Nephron (organoid): ENCODE measurements around the gene TACC2.

Source experiments
- H3K27ac Mint-ChIP-seq, 3 experiments: 2 replicates each; pipeline ENCODE4 v1.8.0; 2020; ENCODE audit warnings: mixed read lengths in 3 of 3, mild to moderate bottlenecking in 2 of 3, moderate library complexity in 1 of 3
- H3K27me3 Mint-ChIP-seq: 2 replicates; pipeline ENCODE4 v1.8.0; 2021; ENCODE audit warnings: low read depth, mild to moderate bottlenecking, moderate library complexity, mixed read lengths
- H3K36me3 Mint-ChIP-seq: 2 replicates; pipeline ENCODE4 v1.8.0; 2020; ENCODE audit warnings: low read depth, mixed read lengths
- H3K4me1 Mint-ChIP-seq: 2 replicates; pipeline ENCODE4 v1.8.0; 2020; ENCODE audit warnings: mixed read lengths
- H3K4me3 Mint-ChIP-seq, 3 experiments: 2 replicates each; pipeline ENCODE4 v1.8.0; 2020; ENCODE audit warnings: mild to moderate bottlenecking in 3 of 3, mixed read lengths in 3 of 3, moderate library complexity in 2 of 3
- H3K9me3 Mint-ChIP-seq: 2 replicates; pipeline ENCODE4 v1.8.0; 2020; ENCODE audit warnings: mixed read lengths
- CTCF ChIP-seq, 3 experiments: fragments of 200-600 bp; sonication (generic); IDR thresholded peaks; one replicate each; pipeline ENCODE4 v1.5.0; 2021; ENCODE audit warnings: antibody characterized with exemption in 3 of 3; ENCODE audit not compliant: unreplicated experiment in 3 of 3

TACC2 gene

GRCh38 chr10:122206471-122207065 is 217.6 kb downstream of the TACC2 start:
- Mint-ChIP-seq H3K4me3 (no peak overlapping the region), H3K4me1 (peaks cover 9% of the 10 kb centered on the region), H3K9me3 (no peaks in the 10 kb centered on the region), H3K36me3 (peaks cover 35% of the 10 kb centered on the region), H3K27ac (no peak overlapping the region), H3K27me3 (peaks cover 4% of the 10 kb centered on the region)
- TF ChIP-seq CTCF (IDR thresholded peaks at IDR 0.05; ENCODE audit: unreplicated experiment in 3 of 3): no peak

GRCh38 chr10:122207163-122207562 is 218.2 kb downstream of the TACC2 start:
- Mint-ChIP-seq H3K9me3 (no peaks in the 10 kb centered on the region), H3K4me3 (no peak overlapping the region), H3K36me3 (peaks cover 38% of the 10 kb centered on the region), H3K27me3 (peaks cover 4% of the 10 kb centered on the region), H3K27ac (peak overlapping the region in 1 of 3 experiments; percentile 73), H3K4me1 (peaks cover 9% of the 10 kb centered on the region)
- no peak for TF ChIP-seq CTCF (IDR thresholded peaks at IDR 0.05; ENCODE audit: unreplicated experiment in 3 of 3)

GRCh38 chr10:122207596-122207995 is 218.6 kb downstream of the TACC2 start:
- peaks cover 9% of the 10 kb centered on the region for H3K4me1 Mint-ChIP-seq
- no peak for TF ChIP-seq CTCF (IDR thresholded peaks at IDR 0.05; ENCODE audit: unreplicated experiment in 3 of 3)
- peaks cover 4% of the 10 kb centered on the region for H3K27me3 Mint-ChIP-seq
- H3K4me3 Mint-ChIP-seq: no peak overlapping the region
- peak overlapping the region; percentile 46 to 79 (median 73) for H3K27ac Mint-ChIP-seq
- peaks cover 42% of the 10 kb centered on the region for H3K36me3 Mint-ChIP-seq
- H3K9me3 Mint-ChIP-seq: no peaks in the 10 kb centered on the region

GRCh38 chr10:122208571-122209430 is 219.8 kb downstream of the TACC2 start:
- H3K27me3 Mint-ChIP-seq: peaks cover 4% of the 10 kb centered on the region
- no peak overlapping the region for H3K27ac Mint-ChIP-seq
- no peak for TF ChIP-seq CTCF (IDR thresholded peaks at IDR 0.05; ENCODE audit: unreplicated experiment in 3 of 3)
- H3K4me1 Mint-ChIP-seq: peaks cover 16% of the 10 kb centered on the region
- H3K4me3 Mint-ChIP-seq: no peak overlapping the region
- H3K9me3 Mint-ChIP-seq: no peaks in the 10 kb centered on the region
- peaks cover 48% of the 10 kb centered on the region for H3K36me3 Mint-ChIP-seq

DNA sequence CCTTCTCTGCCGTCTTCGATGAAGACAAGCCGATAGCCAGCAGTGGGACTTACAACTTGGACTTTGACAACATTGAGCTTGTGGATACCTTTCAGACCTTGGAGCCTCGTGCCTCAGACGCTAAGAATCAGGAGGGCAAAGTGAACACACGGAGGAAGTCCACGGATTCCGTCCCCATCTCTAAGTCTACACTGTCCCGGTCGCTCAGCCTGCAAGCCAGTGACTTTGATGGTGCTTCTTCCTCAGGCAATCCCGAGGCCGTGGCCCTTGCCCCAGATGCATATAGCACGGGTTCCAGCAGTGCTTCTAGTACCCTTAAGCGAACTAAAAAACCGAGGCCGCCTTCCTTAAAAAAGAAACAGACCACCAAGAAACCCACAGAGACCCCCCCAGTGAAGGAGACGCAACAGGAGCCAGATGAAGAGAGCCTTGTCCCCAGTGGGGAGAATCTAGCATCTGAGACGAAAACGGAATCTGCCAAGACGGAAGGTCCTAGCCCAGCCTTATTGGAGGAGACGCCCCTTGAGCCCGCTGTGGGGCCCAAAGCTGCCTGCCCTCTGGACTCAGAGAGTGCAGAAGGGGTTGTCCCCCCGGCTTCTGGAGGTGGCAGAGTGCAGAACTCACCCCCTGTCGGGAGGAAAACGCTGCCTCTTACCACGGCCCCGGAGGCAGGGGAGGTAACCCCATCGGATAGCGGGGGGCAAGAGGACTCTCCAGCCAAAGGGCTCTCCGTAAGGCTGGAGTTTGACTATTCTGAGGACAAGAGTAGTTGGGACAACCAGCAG is 221.7 kb downstream of the TACC2 start:
- H3K36me3 Mint-ChIP-seq: peaks cover 44% of the 10 kb centered on the region
- peaks cover 16% of the 10 kb centered on the region for H3K4me1 Mint-ChIP-seq
- H3K4me3 Mint-ChIP-seq: no peak overlapping the region
- peaks cover 8% of the 10 kb centered on the region for H3K27me3 Mint-ChIP-seq
- no peak overlapping the region for H3K27ac Mint-ChIP-seq
- TF ChIP-seq CTCF (IDR thresholded peaks at IDR 0.05; ENCODE audit: unreplicated experiment in 3 of 3): no peak
- no peaks in the 10 kb centered on the region for H3K9me3 Mint-ChIP-seq
